NCI-H2029 treated with DMSO at 0.1 percent for 48 hours (cell line): ENCODE results near the gene ACADVL.

Experiments used
- DNase-seq: peaks from one replicate; lab custom pipeline; 2025; lab: John Stamatoyannopoulos, UW

Gene ACADVL

GRCh38 chr17:7252176-7253043 lies 32.7 kb downstream of the ACADVL start, which contains the start of gene ELP5:
Gene ELP5 (plus strand): TSS chr17:7252215. CDS start chr17:7252551, 336 bp downstream.
- peak; percentile 50 for DNase-seq

- DNase-seq: no peak
Observed at GRCh38 chr17:7253082-7253481, 33.3 kb downstream of the ACADVL start.

GRCh38 chr17:7254511-7254910 lies 34.8 kb downstream of the ACADVL start:
- DNase-seq: no peak

GRCh38 chr17:7256766-7257456 lies 37.2 kb downstream of the ACADVL start:
- DNase-seq: no peak

- DNase-seq: no peak
Observed at GRCh38 chr17:7258731-7259554, 39.2 kb downstream of the ACADVL start.

GRCh38 chr17:7259555-7259889 lies 39.8 kb downstream of the ACADVL start:
- DNase-seq: no peak

- DNase-seq: no peak
Observed at GRCh38 chr17:7260151-7260550, 40.4 kb downstream of the ACADVL start.

GRCh38 chr17:7260651-7261378 lies 41.1 kb downstream of the ACADVL start:
- no peak for DNase-seq

- DNase-seq: no peak
Observed at GRCh38 chr17:7261379-7262191, 41.8 kb downstream of the ACADVL start.

GRCh38 chr17:7262192-7262934 lies 42.6 kb downstream of the ACADVL start, which contains the start of gene CLDN7:
Gene CLDN7 (minus strand): TSS chr17:7262478. CDS start chr17:7262043, 435 bp downstream.
- peak; percentile 31 for DNase-seq

GRCh38 chr17:7262935-7263800 lies 43.4 kb downstream of the ACADVL start:
- no peak for DNase-seq

GRCh38 chr17:7263801-7264078 lies 44.0 kb downstream of the ACADVL start:
- no peak for DNase-seq

GRCh38 chr17:7266784-7267183 lies 47.0 kb downstream of the ACADVL start:
- DNase-seq: no peak
